HUES64 (cell line): ENCODE results near the gene HCST.
"Not testable (repeated sequence)": the region's sequence is repeated elsewhere in the genome, so short reads cannot be mapped to it uniquely, and the experiment has no call there.

Source experiments
- H3K27ac ChIP-seq: 2 replicates; pipeline ENCODE4 v1.7.0; 2013; ENCODE audit warnings: low read depth, low read length, inconsistent platforms
- H3K27me3 ChIP-seq: 2 replicates; pipeline ENCODE4 v1.6.1; 2013; ENCODE audit warnings: mild to moderate bottlenecking, low read length; ENCODE audit not compliant: insufficient read depth
- H3K36me3 ChIP-seq: 2 replicates; pipeline ENCODE4 v1.6.1; 2013; ENCODE audit warnings: mild to moderate bottlenecking, low read length; ENCODE audit not compliant: insufficient read depth
- H3K4me1 ChIP-seq: 2 replicates; pipeline ENCODE4 v1.6.1; 2013; ENCODE audit warnings: mild to moderate bottlenecking, low read length, moderate library complexity; ENCODE audit not compliant: insufficient read depth
- H3K4me3 ChIP-seq: 2 replicates; pipeline ENCODE4 v1.5.1; 2013; ENCODE audit warnings: mild to moderate bottlenecking, low read length, moderate library complexity
- H3K9ac ChIP-seq: 2 replicates; pipeline ENCODE4 v1.6.1; 2013; ENCODE audit warnings: mild to moderate bottlenecking, low read depth, low read length
- H3K9me3 ChIP-seq: 2 replicates; pipeline ENCODE4 v1.6.1; 2013; ENCODE audit warnings: low read depth, low read length; ENCODE audit not compliant: insufficient read depth
- WGBS: fragments of 150-250, 120-280 bp; methylation state at CpG from one replicate; pipeline ENCODE4 v1.1.7; 2013; ENCODE audit warnings: missing lambda C conversion rate; 5-methylcytosine and 5-hydroxymethylcytosine counted together

HCST gene

GRCh38 chr19:35908010-35908441 is 5.7 kb downstream of the HCST start, which contains the start of gene TYROBP:
TSS of gene TYROBP (minus strand) at chr19:35908295. CDS start at chr19:35908228, 67 bp downstream.
- no peak within 1 kb of the TSS for H3K4me3 ChIP-seq
- 84% methylated on average over 9 of the region's 9 CpGs for WGBS
- 0 out of 2 replicates have a peak, but pooled peaks cover 3% of the 10 kb centered on the region for H3K27me3 ChIP-seq
- no peaks in the 10 kb centered on the region for H3K9me3 ChIP-seq
- no peak within 1 kb of the TSS for H3K9ac ChIP-seq
- no peaks in the 10 kb centered on the region for H3K36me3 ChIP-seq
- H3K27ac ChIP-seq: no peak within 1 kb of the TSS
- H3K4me1 ChIP-seq: peaks cover 5% of the 10 kb centered on the region; the same call in 1 of the 2 replicates

- no peak overlapping the region for H3K4me3 ChIP-seq
- peaks cover 5% of the 10 kb centered on the region; the same call in 1 of the 2 replicates for H3K4me1 ChIP-seq
- WGBS: 82% methylated on average over 9 of the region's 10 CpGs
- no peak overlapping the region for H3K27ac ChIP-seq
- H3K36me3 ChIP-seq: no peaks in the 10 kb centered on the region
- no peaks in the 10 kb centered on the region for H3K27me3 ChIP-seq
- no peaks in the 10 kb centered on the region for H3K9me3 ChIP-seq
- no peak overlapping the region for H3K9ac ChIP-seq
Observed at GRCh38 chr19:35908973-35909683, 6.8 kb downstream of the HCST start.

- 83% methylated on average over 6 of the region's 6 CpGs for WGBS
- peaks cover 5% of the 10 kb centered on the region; the same call in 1 of the 2 replicates for H3K4me1 ChIP-seq
- no peaks in the 10 kb centered on the region for H3K27me3 ChIP-seq
- no peaks in the 10 kb centered on the region for H3K36me3 ChIP-seq
- H3K4me3 ChIP-seq: no peak overlapping the region
- no peaks in the 10 kb centered on the region for H3K9me3 ChIP-seq
- H3K27ac ChIP-seq: no peak overlapping the region
- H3K9ac ChIP-seq: no peak overlapping the region
Observed at GRCh38 chr19:35909684-35910035, 7.3 kb downstream of the HCST start.

GRCh38 chr19:35910355-35910754 is 8.0 kb downstream of the HCST start:
- H3K27me3 ChIP-seq, H3K9me3 ChIP-seq, H3K4me3 ChIP-seq, H3K27ac ChIP-seq, H3K9ac ChIP-seq, H3K36me3 ChIP-seq, H3K4me1 ChIP-seq: not testable (repeated sequence)
- 95% methylated on average over 12 of the region's 14 CpGs for WGBS

GRCh38 chr19:35911173-35911572 is 8.8 kb downstream of the HCST start:
- no peaks in the 10 kb centered on the region for H3K9me3 ChIP-seq
- no peak overlapping the region for H3K4me3 ChIP-seq
- 69% methylated on average over 3 of the region's 3 CpGs for WGBS
- peaks cover 5% of the 10 kb centered on the region; the same call in 1 of the 2 replicates for H3K4me1 ChIP-seq
- H3K27ac ChIP-seq: no peak overlapping the region
- no peak overlapping the region for H3K9ac ChIP-seq
- H3K27me3 ChIP-seq: no peaks in the 10 kb centered on the region
- no peaks in the 10 kb centered on the region for H3K36me3 ChIP-seq

GRCh38 chr19:35911790-35912189 is 9.5 kb downstream of the HCST start:
- Histone ChIP-seq H3K9me3 (no peaks in the 10 kb centered on the region), H3K27ac (no peak overlapping the region), H3K4me1 (peaks cover 5% of the 10 kb centered on the region; the same call in 1 of the 2 replicates), H3K9ac (no peak overlapping the region), H3K4me3 (no peak overlapping the region), H3K27me3 (no peaks in the 10 kb centered on the region), H3K36me3 (no peaks in the 10 kb centered on the region)
- WGBS: 87% methylated on average over 5 of the region's 5 CpGs

- Histone ChIP-seq H3K27ac (no peak overlapping the region), H3K36me3 (no peaks in the 10 kb centered on the region), H3K27me3 (no peaks in the 10 kb centered on the region), H3K4me3 (no peak overlapping the region), H3K9ac (no peak overlapping the region), H3K9me3 (no peaks in the 10 kb centered on the region), H3K4me1 (no peaks in the 10 kb centered on the region)
- 87% methylated on average over 7 of the region's 7 CpGs for WGBS
Observed at GRCh38 chr19:35913589-35913988, 11.3 kb downstream of the HCST start.

GRCh38 chr19:35915443-35915842 is 13.1 kb downstream of the HCST start:
- Histone ChIP-seq H3K9me3 (no peaks in the 10 kb centered on the region), H3K4me1 (no peaks in the 10 kb centered on the region), H3K4me3 (no peak overlapping the region), H3K27ac (no peak overlapping the region), H3K36me3 (no peaks in the 10 kb centered on the region), H3K27me3 (no peaks in the 10 kb centered on the region), H3K9ac (no peak overlapping the region)
- WGBS: 100% methylated on average over 1 of the region's 3 CpGs

GRCh38 chr19:35919306-35919705 is 17.0 kb downstream of the HCST start:
- H3K4me3 ChIP-seq: no peak overlapping the region
- H3K9ac ChIP-seq: no peak overlapping the region
- no peaks in the 10 kb centered on the region for H3K36me3 ChIP-seq
- H3K27ac ChIP-seq: no peak overlapping the region
- no peaks in the 10 kb centered on the region for H3K4me1 ChIP-seq
- no peaks in the 10 kb centered on the region for H3K9me3 ChIP-seq
- H3K27me3 ChIP-seq: no peaks in the 10 kb centered on the region
- WGBS: 94% methylated on average over 11 of the region's 11 CpGs

- no peaks in the 10 kb centered on the region for H3K4me1 ChIP-seq
- H3K9ac ChIP-seq: no peak overlapping the region
- WGBS: 91% methylated on average over 6 of the region's 6 CpGs
- no peak overlapping the region for H3K27ac ChIP-seq
- no peaks in the 10 kb centered on the region for H3K27me3 ChIP-seq
- no peaks in the 10 kb centered on the region for H3K36me3 ChIP-seq
- no peak overlapping the region for H3K4me3 ChIP-seq
- peaks cover 5% of the 10 kb centered on the region; the same call in 1 of the 2 replicates for H3K9me3 ChIP-seq
Observed at GRCh38 chr19:35921012-35921411, 18.7 kb downstream of the HCST start.

GRCh38 chr19:35925501-35925900 is 23.2 kb downstream of the HCST start:
- Histone ChIP-seq H3K4me3 (no peak overlapping the region), H3K9ac (no peak overlapping the region), H3K9me3 (peaks cover 5% of the 10 kb centered on the region; the same call in 1 of the 2 replicates), H3K36me3 (no peaks in the 10 kb centered on the region), H3K4me1 (no peaks in the 10 kb centered on the region), H3K27me3 (no peaks in the 10 kb centered on the region), H3K27ac (no peak overlapping the region)
- 93% methylated on average over 3 of the region's 3 CpGs for WGBS
